22Rv1 (cell line): Measurements from ENCODE around the gene C1orf35.

ENCODE experiments used
- H3K27ac ChIP-seq: fragments of 450-650 bp; 2 replicates; pipeline ENCODE4 v1.5.1; 2017
- ZFX ChIP-seq: fragments of 450-650 bp; IDR thresholded peaks from 2 replicates; pipeline ENCODE4 v1.6.1; 2017; ENCODE audit warnings: antibody characterized with exemption, borderline replicate concordance
- TF ChIP-seq, protein P1 (sequence below): fragments of 450-650 bp; IDR thresholded peaks from 2 replicates; pipeline ENCODE4 v1.5.1; 2017; ENCODE audit warnings: mild to moderate bottlenecking

Gene C1orf35

DNA sequence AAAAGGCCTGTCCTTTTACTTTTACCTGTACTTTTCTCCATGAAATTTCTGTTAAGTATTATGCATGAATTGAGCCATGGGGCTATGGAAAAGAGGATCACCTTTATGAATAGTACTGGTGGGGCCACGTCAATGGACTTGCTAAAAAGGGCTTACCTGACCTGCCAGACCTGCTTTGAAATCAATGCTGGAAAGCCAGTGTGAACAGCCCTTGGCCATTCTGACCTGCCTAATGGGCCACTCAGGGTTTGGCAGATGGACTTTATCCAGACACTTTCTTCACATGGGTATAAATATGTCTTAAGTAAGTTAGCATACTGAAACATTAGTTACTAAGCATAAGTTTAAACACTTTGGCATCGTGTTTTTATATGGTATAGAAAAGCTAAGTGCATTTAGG, 28.6 kb upstream of the C1orf35 start:
- TF ChIP-seq, protein P1, sequence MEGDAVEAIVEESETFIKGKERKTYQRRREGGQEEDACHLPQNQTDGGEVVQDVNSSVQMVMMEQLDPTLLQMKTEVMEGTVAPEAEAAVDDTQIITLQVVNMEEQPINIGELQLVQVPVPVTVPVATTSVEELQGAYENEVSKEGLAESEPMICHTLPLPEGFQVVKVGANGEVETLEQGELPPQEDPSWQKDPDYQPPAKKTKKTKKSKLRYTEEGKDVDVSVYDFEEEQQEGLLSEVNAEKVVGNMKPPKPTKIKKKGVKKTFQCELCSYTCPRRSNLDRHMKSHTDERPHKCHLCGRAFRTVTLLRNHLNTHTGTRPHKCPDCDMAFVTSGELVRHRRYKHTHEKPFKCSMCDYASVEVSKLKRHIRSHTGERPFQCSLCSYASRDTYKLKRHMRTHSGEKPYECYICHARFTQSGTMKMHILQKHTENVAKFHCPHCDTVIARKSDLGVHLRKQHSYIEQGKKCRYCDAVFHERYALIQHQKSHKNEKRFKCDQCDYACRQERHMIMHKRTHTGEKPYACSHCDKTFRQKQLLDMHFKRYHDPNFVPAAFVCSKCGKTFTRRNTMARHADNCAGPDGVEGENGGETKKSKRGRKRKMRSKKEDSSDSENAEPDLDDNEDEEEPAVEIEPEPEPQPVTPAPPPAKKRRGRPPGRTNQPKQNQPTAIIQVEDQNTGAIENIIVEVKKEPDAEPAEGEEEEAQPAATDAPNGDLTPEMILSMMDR = no peak
- TF ChIP-seq ZFX = no peak

GRCh38 chr1:228125185-228125584, 22.1 kb upstream of the C1orf35 start:
- TF ChIP-seq, protein P1 = no peak
- TF ChIP-seq ZFX = no peak

More for the DNA sequence above, 28.6 kb upstream of the C1orf35 start:
- H3K27ac ChIP-seq = no peak overlapping the region

DNA sequence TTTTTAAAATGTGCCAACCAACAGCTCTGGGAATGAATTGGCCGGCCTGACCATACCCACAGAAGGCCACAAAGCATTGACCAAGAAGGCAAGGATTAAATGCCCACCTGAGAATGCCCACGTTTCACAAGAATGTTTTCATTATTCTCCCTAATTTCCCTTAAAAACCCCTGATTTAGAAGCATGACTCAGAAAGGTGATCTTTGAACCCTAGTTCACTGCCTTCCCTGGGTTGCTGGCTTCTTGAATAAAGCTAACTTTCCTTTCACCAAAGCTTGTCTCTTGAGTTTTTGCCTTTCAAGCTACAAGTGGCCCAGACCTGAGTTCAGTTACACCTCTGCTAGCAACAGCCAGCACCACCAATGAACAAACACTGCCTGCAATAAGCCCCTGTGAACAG, 20.4 kb upstream of the C1orf35 start:
- no peak for TF ChIP-seq ZFX
- TF ChIP-seq, protein P1 = no peak
- no peak overlapping the region for H3K27ac ChIP-seq

More at GRCh38 chr1:228125185-228125584, 22.1 kb upstream of the C1orf35 start:
- H3K27ac ChIP-seq = no peak overlapping the region

- no peak overlapping the region for H3K27ac ChIP-seq
- TF ChIP-seq, protein P1 = no peak
These were observed 19.9 kb upstream of the C1orf35 start for GRCh38 chr1:228122921-228123441.

DNA sequence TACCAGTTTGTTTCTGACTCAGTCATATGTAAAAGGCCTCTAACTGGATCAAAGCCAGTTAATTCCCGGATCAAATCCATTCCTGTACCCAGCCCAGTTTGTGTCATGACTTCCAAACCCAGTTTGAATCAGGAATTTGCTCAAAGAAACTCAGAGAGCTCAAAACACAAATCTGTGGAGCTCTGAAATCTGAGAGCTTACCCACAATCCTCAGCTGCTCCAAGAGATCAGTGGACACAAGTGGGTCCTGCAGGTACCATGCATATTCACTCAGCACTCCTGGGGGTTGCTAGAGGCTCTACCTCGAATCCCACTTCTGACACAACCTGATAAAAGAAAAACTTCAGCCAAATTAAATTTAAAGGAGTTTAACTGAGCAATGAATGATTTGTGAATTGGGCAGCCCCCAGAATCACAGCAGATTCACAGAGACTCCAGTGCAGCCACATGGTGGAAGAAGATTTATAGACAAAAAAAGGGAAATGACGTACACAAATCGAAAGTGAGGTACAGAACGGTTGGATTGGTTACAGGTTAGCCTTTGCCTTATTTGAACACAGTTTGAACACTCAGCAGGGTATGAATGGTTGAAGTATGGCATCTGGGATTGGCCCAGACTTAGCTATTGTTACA, 17.8 kb upstream of the C1orf35 start:
- TF ChIP-seq ZFX = no peak
- TF ChIP-seq, protein P1 = no peak
- no peak overlapping the region for H3K27ac ChIP-seq

- no peak overlapping the region for H3K27ac ChIP-seq
- TF ChIP-seq ZFX = no peak
These were observed 17.2 kb upstream of the C1orf35 start for GRCh38 chr1:228120351-228120750.

DNA sequence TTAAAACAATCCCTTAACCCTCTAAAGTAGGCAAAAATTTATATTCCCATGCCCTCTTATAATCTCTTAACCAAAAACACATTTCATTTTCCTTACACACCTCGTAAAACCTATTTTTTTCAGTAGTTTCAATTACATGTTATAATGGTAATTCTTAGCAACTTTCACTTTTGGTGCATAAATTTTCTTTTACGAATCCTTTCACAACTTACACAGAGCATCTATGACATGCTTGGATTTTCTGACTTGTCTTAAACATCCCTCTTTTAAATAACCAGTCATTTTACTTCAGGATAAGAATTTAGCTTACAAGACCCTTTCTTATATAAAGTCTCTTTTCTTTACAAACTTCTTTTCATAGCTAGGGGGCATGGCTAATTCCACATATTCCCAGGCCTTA, 14.9 kb upstream of the C1orf35 start:
- TF ChIP-seq, protein P1 = no peak
- TF ChIP-seq ZFX = no peak
- no peak overlapping the region for H3K27ac ChIP-seq

DNA sequence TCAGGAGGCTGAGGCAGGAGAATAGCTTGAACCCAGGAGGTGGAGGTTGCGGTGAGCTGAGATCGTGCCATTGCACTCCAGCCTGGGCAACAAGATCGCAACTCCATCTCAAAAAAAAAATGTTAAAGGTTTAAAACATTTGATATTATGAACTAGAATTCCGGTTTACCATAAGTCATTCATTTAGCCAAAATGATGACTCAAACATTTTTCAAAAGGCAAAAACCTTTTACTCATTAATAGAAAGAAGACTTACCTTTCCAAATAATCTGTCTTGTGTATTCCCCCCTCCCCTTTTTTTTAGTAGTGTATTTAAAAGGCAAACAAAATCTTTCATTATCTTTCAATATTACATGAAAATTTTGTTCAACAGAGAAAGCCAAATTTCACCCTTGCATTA, 14.2 kb upstream of the C1orf35 start:
- H3K27ac ChIP-seq = no peak overlapping the region
- TF ChIP-seq ZFX = no peak
- TF ChIP-seq, protein P1 = no peak
